Limb (tissue), 2 donors: ENCODE data around the gene TRNP1.

Experiments
- DNase-seq, 2 donors: peaks; one replicate each; pipeline ENCODE4 v3.0.0-alpha.2; 2016; ENCODE audit errors: extremely low spot score in 2 of 2

TRNP1 gene

DNA sequence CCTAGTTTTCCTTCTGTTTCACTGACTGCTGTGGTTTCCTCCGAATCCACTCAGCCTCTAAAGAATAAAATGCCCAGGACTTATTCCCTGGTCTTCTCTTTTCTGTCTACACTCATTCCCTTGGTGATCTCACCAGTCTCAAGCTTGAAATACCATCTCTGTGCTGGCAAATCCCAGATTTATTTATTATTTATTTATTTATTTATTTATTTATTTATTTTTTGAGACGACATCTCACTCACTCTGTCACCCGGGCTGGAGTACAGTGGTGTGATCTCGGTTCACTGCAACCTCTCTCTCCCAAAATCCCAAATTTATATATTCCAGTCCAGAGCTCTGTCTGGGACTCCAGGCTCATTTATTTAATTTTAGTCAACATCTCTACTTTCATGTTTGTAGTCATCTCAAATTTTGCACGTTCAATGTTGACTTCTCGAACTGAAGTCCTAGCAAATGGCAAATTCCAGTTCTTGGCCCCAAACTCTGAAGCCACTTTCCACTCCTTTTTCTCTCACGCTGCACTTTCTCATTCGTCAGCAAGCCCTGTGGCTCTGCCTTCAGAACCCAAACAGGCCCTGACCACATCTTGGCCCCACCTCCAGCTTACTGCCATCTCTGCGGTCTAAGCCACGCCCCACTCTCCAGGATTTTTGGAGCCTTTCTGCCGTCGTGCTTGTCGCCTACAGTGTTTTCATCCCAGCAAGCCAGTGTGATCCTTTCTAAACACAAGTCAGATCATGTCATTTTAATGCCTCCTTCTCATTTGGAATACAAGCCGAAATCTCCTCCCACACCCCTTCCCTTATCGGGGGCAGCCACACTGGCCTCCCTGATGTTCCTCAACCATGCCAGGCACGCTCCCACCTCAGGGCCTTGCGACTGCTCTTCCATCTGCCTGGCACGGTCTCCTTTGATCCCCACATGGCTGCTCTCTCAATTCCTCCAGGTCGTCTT is 33.4 kb downstream of the TRNP1 start:
- DNase-seq = peak in 1 of 2 donors; percentile 34

DNA sequence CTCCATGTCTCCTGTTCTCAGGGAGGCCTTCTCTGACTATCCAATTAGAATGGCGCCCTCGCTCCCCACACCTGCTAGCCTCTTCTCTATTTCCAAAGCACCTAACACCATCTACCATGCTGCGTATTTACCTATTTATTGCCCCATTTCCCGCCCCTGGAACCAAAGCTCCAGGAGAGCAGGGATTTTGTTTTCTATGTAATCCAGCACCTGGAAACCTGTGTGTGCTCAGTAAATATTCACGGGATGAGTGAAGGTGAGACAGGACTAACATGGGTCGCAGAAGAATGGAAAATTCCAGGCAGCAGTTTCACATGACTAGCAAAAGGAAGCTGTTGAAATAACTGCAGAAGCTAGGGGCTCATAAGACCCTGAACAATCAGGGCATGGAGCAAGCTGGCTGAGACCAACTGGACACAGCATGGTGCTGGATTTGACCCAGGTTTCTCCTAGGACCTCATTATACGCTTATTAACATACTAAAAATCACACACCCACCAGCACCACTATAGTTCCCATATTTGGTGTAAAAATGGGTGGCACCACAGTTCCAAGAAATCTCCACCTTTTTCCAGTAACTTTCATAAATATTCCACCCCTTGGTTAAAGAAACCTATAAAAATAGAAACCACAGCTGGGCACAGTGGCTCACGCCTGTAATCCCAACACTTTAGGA is 34.2 kb downstream of the TRNP1 start:
- no peak for DNase-seq

GRCh38 chr1:27029517-27029916 is 36.0 kb downstream of the TRNP1 start:
- no peak for DNase-seq

DNA sequence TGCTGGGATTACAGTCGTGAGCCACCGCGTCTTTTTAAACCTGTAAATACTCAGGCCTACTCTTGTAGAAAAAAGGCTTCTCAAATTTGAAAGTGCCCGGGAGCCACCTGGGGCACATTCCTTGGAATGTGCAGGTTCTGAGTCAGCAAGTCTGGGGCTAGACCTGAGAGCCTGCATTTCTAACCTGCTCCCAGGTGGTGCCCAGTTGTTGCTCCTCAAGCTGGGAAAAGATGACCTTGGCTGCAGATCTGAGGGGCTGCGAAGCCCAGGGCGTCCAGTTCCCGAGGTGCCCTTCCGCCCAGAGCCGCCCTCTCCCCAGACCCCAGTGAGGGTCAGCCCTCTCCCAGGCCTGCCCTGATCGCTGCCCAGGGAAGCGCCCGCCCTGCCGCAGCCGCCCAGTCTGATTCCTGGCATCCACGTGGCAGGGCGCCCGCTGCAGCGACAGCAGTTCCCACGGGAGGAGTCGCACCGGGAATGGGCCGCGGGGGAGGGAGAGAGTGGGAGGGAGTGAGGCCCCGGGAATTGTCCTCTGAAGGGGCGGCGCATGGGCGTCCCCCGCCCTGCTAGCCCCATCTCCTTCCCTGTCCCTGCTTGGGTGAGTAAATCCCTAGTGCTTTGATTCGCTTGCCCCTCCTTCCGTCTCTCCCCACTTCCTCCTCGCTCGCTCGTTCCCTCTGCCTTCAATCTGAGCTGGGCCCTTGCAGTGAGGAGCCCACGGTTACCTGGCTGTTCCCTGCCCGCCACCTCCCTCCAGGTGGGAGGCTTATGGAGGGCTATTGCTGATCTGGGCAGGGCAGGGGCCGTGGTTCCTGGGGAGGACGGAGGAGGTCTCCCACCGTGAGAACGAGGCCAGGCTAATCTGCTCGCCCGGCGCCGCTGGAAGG is 38.0 kb downstream of the TRNP1 start:
- peak in 1 of 2 donors; percentile 67 for DNase-seq

- DNase-seq = no peak
These were observed 38.6 kb downstream of the TRNP1 start for GRCh38 chr1:27032119-27032461.

DNA sequence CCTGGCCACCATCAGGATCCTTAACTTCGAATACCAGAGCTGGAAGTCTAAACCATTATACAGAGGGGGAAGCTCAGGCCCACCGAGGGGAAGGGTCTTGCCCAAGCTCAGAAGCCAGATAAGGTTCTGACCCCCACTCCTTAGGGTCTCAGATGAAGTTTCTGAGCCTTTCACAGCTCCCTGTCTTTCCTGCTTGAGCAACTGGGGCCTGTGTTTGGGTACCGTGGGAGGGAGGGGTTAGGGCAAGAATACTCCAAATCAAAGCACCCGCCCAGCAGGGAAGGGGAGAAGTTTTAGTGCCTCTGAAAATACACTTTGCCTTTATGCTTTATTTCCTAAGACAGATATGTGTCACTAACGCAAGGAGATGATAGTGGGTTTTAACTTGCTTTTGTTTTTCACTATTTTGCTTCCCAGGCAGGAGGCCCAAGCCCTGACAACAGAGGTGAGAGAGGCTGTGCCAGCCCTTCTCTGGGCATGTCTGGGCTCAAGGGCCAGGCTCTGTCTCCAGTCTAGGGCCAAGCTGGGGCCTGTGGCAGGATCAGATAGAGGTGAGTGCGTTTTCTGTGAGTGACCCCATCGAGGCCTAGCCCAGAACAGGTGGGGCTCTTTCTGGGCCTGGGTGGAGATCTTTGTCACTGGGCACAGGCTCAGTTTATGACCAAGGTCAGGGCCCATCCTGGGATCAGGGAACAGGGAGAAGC is 39.7 kb downstream of the TRNP1 start:
- DNase-seq = no peak

GRCh38 chr1:27035344-27035743 is 41.9 kb downstream of the TRNP1 start:
- no peak for DNase-seq

DNA sequence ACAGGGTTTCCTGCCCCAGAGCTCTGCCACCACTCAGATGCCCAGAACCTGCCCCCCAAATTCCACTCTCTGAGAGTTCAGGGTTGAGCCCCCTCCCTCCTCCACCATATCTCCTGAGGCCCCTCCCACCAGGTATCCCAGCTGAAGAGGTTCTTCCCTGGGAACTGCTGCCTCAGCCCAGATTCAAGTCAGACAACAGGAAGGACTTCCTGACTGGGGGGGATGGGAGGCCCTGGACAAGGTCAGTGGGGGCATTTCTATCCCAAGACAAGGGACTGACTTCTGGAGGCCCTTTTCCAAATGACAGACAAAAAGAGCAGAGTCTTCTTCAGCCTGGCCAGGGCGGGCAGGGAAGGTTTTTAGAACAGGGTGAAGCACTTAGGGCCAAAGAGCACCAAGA is 43.2 kb downstream of the TRNP1 start:
- DNase-seq = no peak

GRCh38 chr1:27037518-27037917 is 44.0 kb downstream of the TRNP1 start:
- no peak for DNase-seq

GRCh38 chr1:27038020-27038419 is 44.5 kb downstream of the TRNP1 start:
- no peak for DNase-seq

GRCh38 chr1:27042670-27043069 is 49.2 kb downstream of the TRNP1 start:
- no peak for DNase-seq

GRCh38 chr1:27044613-27045151 is 51.2 kb downstream of the TRNP1 start:
- peak; percentile 78 to 93 for DNase-seq

DNA sequence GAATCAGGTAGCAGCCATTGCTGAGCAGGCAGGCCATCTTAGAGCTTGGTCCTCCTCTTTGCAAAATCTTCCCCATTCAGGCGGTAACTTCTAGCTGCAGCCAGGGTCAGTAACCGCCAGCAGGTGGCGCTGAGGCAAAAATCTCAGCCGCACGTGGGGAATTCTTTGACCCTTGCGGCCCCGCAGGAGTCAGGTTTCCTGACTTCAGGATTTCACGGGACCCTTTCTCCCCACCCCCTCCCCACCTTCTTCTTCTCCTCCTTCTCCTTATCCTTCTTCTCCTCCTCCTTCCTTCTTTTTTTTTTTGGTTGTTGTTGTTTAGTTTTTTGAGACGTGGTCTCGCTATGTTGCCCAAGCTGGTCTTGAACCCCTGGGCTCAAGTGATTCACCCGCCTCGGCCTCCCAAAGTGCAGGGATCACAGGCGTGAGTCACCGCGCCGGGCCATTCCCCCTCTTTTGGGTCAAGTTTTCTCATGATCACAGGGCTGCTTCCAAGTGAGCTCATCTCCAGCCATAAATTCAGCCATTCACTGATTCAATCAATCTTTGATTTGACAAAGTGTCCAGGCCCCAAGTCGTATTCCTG is 52.6 kb downstream of the TRNP1 start:
- DNase-seq = peak; percentile 56 to 83

DNA sequence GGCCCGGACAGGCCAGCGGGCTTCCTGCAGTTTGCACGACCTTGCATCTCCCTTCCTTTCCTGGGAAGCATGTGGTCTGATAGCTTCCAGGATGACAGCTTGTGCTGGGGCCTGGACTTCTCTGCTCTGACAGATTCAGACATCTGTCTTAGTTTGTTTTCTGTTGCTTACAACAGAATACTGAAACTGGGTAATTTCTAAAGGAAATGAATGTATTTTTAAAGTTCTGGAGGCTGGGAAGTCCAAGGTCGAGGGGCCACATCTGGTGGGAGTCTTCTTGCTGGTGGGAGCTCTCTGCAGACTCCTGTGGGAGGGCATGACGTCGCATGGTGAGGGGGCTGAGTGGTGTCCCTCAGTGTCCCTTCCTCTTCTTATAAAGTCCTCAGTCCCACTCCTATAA is 54.4 kb downstream of the TRNP1 start:
- DNase-seq = no peak

GRCh38 chr1:27049100-27049499 is 55.6 kb downstream of the TRNP1 start:
- DNase-seq = no peak

- DNase-seq = no peak
These were observed 56.1 kb downstream of the TRNP1 start for GRCh38 chr1:27049607-27050006.
